Mesendoderm (in vitro differentiated cells): Measurements from ENCODE around the gene ENPP7.

Experiments
- DNase-seq: peaks from one replicate; pipeline ENCODE4 v3.0.0; 2013
- H2AK5ac ChIP-seq: 2 replicates; pipeline ENCODE4 v1.6.1; 2013; ENCODE audit warnings: low read length, inconsistent platforms
- H2BK120ac ChIP-seq: 2 replicates; pipeline ENCODE4 v1.6.1; 2013; ENCODE audit warnings: low read depth, mild to moderate bottlenecking, low read length, moderate library complexity, mixed read lengths
- H2BK15ac ChIP-seq: replicated peaks from 2 replicates; pipeline ENCODE4 v1.6.1; 2013; ENCODE audit warnings: low read depth, mild to moderate bottlenecking, moderate library complexity
- H2BK5ac ChIP-seq: 2 replicates; pipeline ENCODE4 v1.6.1; 2013; ENCODE audit warnings: low read length, inconsistent platforms
- H3K18ac ChIP-seq: 2 replicates; pipeline ENCODE4 v1.6.1; 2013; ENCODE audit warnings: mild to moderate bottlenecking, low read length, mixed read lengths
- H3K23ac ChIP-seq: one replicate; pipeline ENCODE4 v1.6.1; 2013; ENCODE audit warnings: low read length
- H3K27ac ChIP-seq: 2 replicates; pipeline ENCODE4 v1.5.1; 2013; ENCODE audit warnings: low read depth, mild to moderate bottlenecking, inconsistent platforms, low read length, moderate library complexity
- H3K27me3 ChIP-seq: 2 replicates; pipeline ENCODE4 v1.6.1; 2013; ENCODE audit warnings: low read length, control low read depth, mild to moderate bottlenecking, inconsistent platforms; ENCODE audit not compliant: insufficient read depth, poor library complexity
- H3K36me3 ChIP-seq: 2 replicates; pipeline ENCODE4 v1.6.1; 2013; ENCODE audit warnings: low read length, inconsistent platforms; ENCODE audit not compliant: control insufficient read depth, insufficient read depth
- H3K4ac ChIP-seq: one replicate; pipeline ENCODE4 v1.6.1; 2013; ENCODE audit warnings: low read depth, mild to moderate bottlenecking, low read length, moderate library complexity
- H3K4me1 ChIP-seq: 2 replicates; pipeline ENCODE4 v1.6.1; 2013; ENCODE audit warnings: low read depth, low read length, inconsistent platforms; ENCODE audit not compliant: control insufficient read depth
- H3K4me2 ChIP-seq: 2 replicates; pipeline ENCODE4 v1.6.1; 2013; ENCODE audit warnings: low read length
- H3K4me3 ChIP-seq: 2 replicates; pipeline ENCODE4 v1.5.1; 2013; ENCODE audit warnings: mild to moderate bottlenecking, low read length
- H3K56ac ChIP-seq: one replicate; pipeline ENCODE4 v1.6.1; 2013; ENCODE audit warnings: low read length
- H3K79me1 ChIP-seq: 2 replicates; pipeline ENCODE4 v1.6.1; 2013; ENCODE audit warnings: low read length, inconsistent platforms
- H3K79me2 ChIP-seq: 2 replicates; pipeline ENCODE4 v1.6.1; 2013; ENCODE audit warnings: mild to moderate bottlenecking, low read length; ENCODE audit not compliant: control insufficient read depth, insufficient read depth
- H3K9ac ChIP-seq: 2 replicates; pipeline ENCODE4 v1.6.1; 2013; ENCODE audit warnings: low read length, inconsistent platforms
- H4K5ac ChIP-seq: one replicate; pipeline ENCODE4 v1.6.1; 2013; ENCODE audit warnings: low read length
- H4K8ac ChIP-seq: one replicate; pipeline ENCODE4 v1.6.1; 2013; ENCODE audit warnings: low read depth, mild to moderate bottlenecking, control low read depth, low read length, moderate library complexity
- WGBS: extraction: QIAGEN DNeasy Blood & Tissue Kit; methylation state at CpG from one replicate; pipeline ENCODE4 v1.1.7; 2013; ENCODE audit warnings: low lambda C conversion rate, missing lambda C conversion rate; ENCODE audit not compliant: insufficient coverage; ENCODE audit errors: extremely low coverage; 5-methylcytosine and 5-hydroxymethylcytosine counted together

Gene ENPP7

GRCh38 chr17:79732804-79733691 lies 2.3 kb downstream of the ENPP7 start:
- H2BK5ac ChIP-seq: no peak overlapping the region
- no peak overlapping the region for H3K4me2 ChIP-seq
- H3K79me2 ChIP-seq: no peaks in the 10 kb centered on the region
- H4K5ac ChIP-seq: no peak overlapping the region
- no peaks in the 10 kb centered on the region for H3K27me3 ChIP-seq
- H2BK120ac ChIP-seq: no peak overlapping the region
- no peak overlapping the region for H3K27ac ChIP-seq
- H3K4ac ChIP-seq: no peak overlapping the region
- no CpG with 5 or more reads among the region's 35 CpGs for WGBS
- no peak overlapping the region for H3K9ac ChIP-seq
- H3K4me3 ChIP-seq: no peak overlapping the region
- H2BK15ac ChIP-seq: no peak overlapping the region
- H3K4me1 ChIP-seq: no peaks in the 10 kb centered on the region
- H3K18ac ChIP-seq: no peak overlapping the region
- no peak overlapping the region for H3K23ac ChIP-seq
- H2AK5ac ChIP-seq: no peak overlapping the region
- no peaks in the 10 kb centered on the region for H3K79me1 ChIP-seq
- no peak overlapping the region for H3K56ac ChIP-seq
- no peak overlapping the region for H4K8ac ChIP-seq
- DNase-seq: no peak
- no peaks in the 10 kb centered on the region for H3K36me3 ChIP-seq

- Histone ChIP-seq H3K23ac (no peak overlapping the region), H3K18ac (no peak overlapping the region), H4K5ac (no peak overlapping the region), H3K9ac (no peak overlapping the region), H3K4me1 (no peaks in the 10 kb centered on the region), H3K36me3 (no peaks in the 10 kb centered on the region), H2BK15ac (no peak overlapping the region), H4K8ac (no peak overlapping the region), H3K79me2 (no peaks in the 10 kb centered on the region), H3K4me2 (no peak overlapping the region), H2AK5ac (no peak overlapping the region), H3K27ac (no peak overlapping the region), H3K4ac (no peak overlapping the region), H3K27me3 (no peaks in the 10 kb centered on the region), H3K56ac (no peak overlapping the region), H3K79me1 (no peaks in the 10 kb centered on the region), H2BK5ac (no peak overlapping the region), H3K4me3 (no peak overlapping the region), H2BK120ac (no peak overlapping the region)
- no peak for DNase-seq
- WGBS: no CpG with 5 or more reads among the region's 9 CpGs
Measured at GRCh38 chr17:79733692-79734070, 2.9 kb downstream of the ENPP7 start.

- no peak overlapping the region for H3K27ac ChIP-seq
- no peak overlapping the region for H2BK120ac ChIP-seq
- no peak overlapping the region for H2AK5ac ChIP-seq
- H3K4ac ChIP-seq: no peak overlapping the region
- H2BK15ac ChIP-seq: no peak overlapping the region
- H3K36me3 ChIP-seq: no peaks in the 10 kb centered on the region
- no peaks in the 10 kb centered on the region for H3K79me2 ChIP-seq
- no peak overlapping the region for H4K8ac ChIP-seq
- no peak overlapping the region for H4K5ac ChIP-seq
- no peak overlapping the region for H3K9ac ChIP-seq
- H3K56ac ChIP-seq: no peak overlapping the region
- no peaks in the 10 kb centered on the region for H3K4me1 ChIP-seq
- no peak overlapping the region for H2BK5ac ChIP-seq
- no peak overlapping the region for H3K18ac ChIP-seq
- no peak for DNase-seq
- WGBS: no CpG with 5 or more reads among the region's 32 CpGs
- H3K23ac ChIP-seq: no peak overlapping the region
- no peaks in the 10 kb centered on the region for H3K27me3 ChIP-seq
- no peaks in the 10 kb centered on the region for H3K79me1 ChIP-seq
- H3K4me3 ChIP-seq: no peak overlapping the region
- no peak overlapping the region for H3K4me2 ChIP-seq
Measured at GRCh38 chr17:79735096-79735495, 4.4 kb downstream of the ENPP7 start.

- no peak for DNase-seq
- no peak overlapping the region for H4K8ac ChIP-seq
- no peak overlapping the region for H2AK5ac ChIP-seq
- no peak overlapping the region for H3K56ac ChIP-seq
- no peak overlapping the region for H2BK15ac ChIP-seq
- no peak overlapping the region for H3K27ac ChIP-seq
- H3K23ac ChIP-seq: no peak overlapping the region
- no peaks in the 10 kb centered on the region for H3K79me2 ChIP-seq
- no peak overlapping the region for H2BK5ac ChIP-seq
- peaks cover 5% of the 10 kb centered on the region for H3K27me3 ChIP-seq
- no peak overlapping the region for H3K4ac ChIP-seq
- no peaks in the 10 kb centered on the region for H3K79me1 ChIP-seq
- H3K18ac ChIP-seq: no peak overlapping the region
- no peak overlapping the region for H4K5ac ChIP-seq
- no peak overlapping the region for H3K4me2 ChIP-seq
- H3K36me3 ChIP-seq: no peaks in the 10 kb centered on the region
- no peaks in the 10 kb centered on the region for H3K4me1 ChIP-seq
- no peak overlapping the region for H3K9ac ChIP-seq
- H2BK120ac ChIP-seq: no peak overlapping the region
- no peak overlapping the region for H3K4me3 ChIP-seq
- no CpG with 5 or more reads among the region's 30 CpGs for WGBS
Measured at GRCh38 chr17:79737046-79737921, 6.5 kb downstream of the ENPP7 start.

- Histone ChIP-seq H3K56ac (no peak overlapping the region), H3K4ac (no peak overlapping the region), H2BK15ac (no peak overlapping the region), H3K79me2 (no peaks in the 10 kb centered on the region), H2BK5ac (no peak overlapping the region), H3K4me2 (no peak overlapping the region), H3K36me3 (no peaks in the 10 kb centered on the region), H4K5ac (no peak overlapping the region), H3K79me1 (no peaks in the 10 kb centered on the region), H3K23ac (no peak overlapping the region), H4K8ac (no peak overlapping the region), H3K18ac (no peak overlapping the region), H3K4me3 (no peak overlapping the region), H3K27ac (no peak overlapping the region), H3K27me3 (peaks cover 5% of the 10 kb centered on the region), H2BK120ac (no peak overlapping the region), H2AK5ac (no peak overlapping the region), H3K4me1 (no peaks in the 10 kb centered on the region), H3K9ac (no peak overlapping the region)
- DNase-seq: no peak
- WGBS: no CpG with 5 or more reads among the region's 17 CpGs
Measured at GRCh38 chr17:79737922-79738578, 7.3 kb downstream of the ENPP7 start.
